NT2/D1 (cell line): Measurements from ENCODE around the gene BRINP2.
"Not testable (repeated sequence)": the region's sequence is repeated elsewhere in the genome, so short reads cannot be mapped to it uniquely, and the experiment has no call there.

Source experiments
- DNase-seq: peaks from one replicate; pipeline ENCODE4 v3.0.0-alpha.2; 2011; ENCODE audit warnings: low read depth, low spot score
- H3K27me3 ChIP-seq: 2 replicates; pipeline ENCODE4 v1.6.0; 2011; ENCODE audit warnings: mild to moderate bottlenecking; ENCODE audit not compliant: insufficient read length, insufficient read depth
- H3K36me3 ChIP-seq: 2 replicates; pipeline ENCODE4 v1.6.1; 2011; ENCODE audit warnings: mild to moderate bottlenecking, low read length, mixed read lengths; ENCODE audit not compliant: insufficient read depth, insufficient read length
- H3K4me1 ChIP-seq: 2 replicates; pipeline ENCODE4 v1.5.1; 2011; ENCODE audit not compliant: insufficient read depth, insufficient read length
- H3K4me3 ChIP-seq: 2 replicates; pipeline ENCODE4 v1.5.1; 2011; ENCODE audit warnings: low read depth; ENCODE audit not compliant: insufficient read length
- H3K9ac ChIP-seq: 2 replicates; pipeline ENCODE4 v1.6.0; 2011; ENCODE audit warnings: low read depth; ENCODE audit not compliant: insufficient read length
- H3K9me3 ChIP-seq: 2 replicates; pipeline ENCODE4 v1.5.1; 2011; ENCODE audit warnings: mild to moderate bottlenecking, low read length; ENCODE audit not compliant: insufficient read depth
- SUZ12 ChIP-seq: IDR thresholded peaks from 2 replicates; pipeline ENCODE4 v1.6.1; 2011; ENCODE audit not compliant: insufficient read length, insufficient read depth; ENCODE audit errors: extremely low read depth
- YY1 ChIP-seq: IDR thresholded peaks from 2 replicates; pipeline ENCODE4 v1.6.1; 2011; ENCODE audit not compliant: insufficient read length, insufficient read depth
- ZNF274 ChIP-seq: IDR thresholded peaks from 2 replicates; pipeline ENCODE4 v1.6.1; 2011; ENCODE audit warnings: mild to moderate bottlenecking, low read depth, low read length

Gene BRINP2

GRCh38 chr1:177315761-177316160 lies 145.0 kb downstream of the BRINP2 start:
- Histone ChIP-seq H3K9ac (no peak overlapping the region), H3K27me3 (no peaks in the 10 kb centered on the region), H3K9me3 (peaks cover 11% of the 10 kb centered on the region), H3K36me3 (no peaks in the 10 kb centered on the region), H3K4me3 (no peak overlapping the region), H3K4me1 (no peaks in the 10 kb centered on the region)
- TF ChIP-seq YY1 (no peak), SUZ12 (no peak), ZNF274 (no peak)
- no peak for DNase-seq

- H3K27me3 ChIP-seq, H3K4me3 ChIP-seq, H3K4me1 ChIP-seq, H3K9ac ChIP-seq, DNase-seq, H3K36me3 ChIP-seq: not testable (repeated sequence)
- H3K9me3 ChIP-seq = peaks cover 21% of the 10 kb centered on the region
Measured at GRCh38 chr1:177321434-177321833, 150.7 kb downstream of the BRINP2 start.

GRCh38 chr1:177328251-177328650 lies 157.5 kb downstream of the BRINP2 start:
- Histone ChIP-seq H3K4me3 (no peak overlapping the region), H3K27me3 (no peaks in the 10 kb centered on the region), H3K9ac (no peak overlapping the region), H3K9me3 (peaks cover 10% of the 10 kb centered on the region; the same call in 1 of the 2 replicates), H3K4me1 (no peaks in the 10 kb centered on the region), H3K36me3 (no peaks in the 10 kb centered on the region)
- DNase-seq = no peak
- TF ChIP-seq SUZ12 (no peak), ZNF274 (no peak), YY1 (no peak)

GRCh38 chr1:177329871-177330270 lies 159.1 kb downstream of the BRINP2 start:
- Histone ChIP-seq H3K27me3 (no peaks in the 10 kb centered on the region), H3K9me3 (peaks cover 10% of the 10 kb centered on the region; the same call in 1 of the 2 replicates), H3K36me3 (no peaks in the 10 kb centered on the region), H3K4me3 (no peak overlapping the region), H3K4me1 (no peaks in the 10 kb centered on the region), H3K9ac (no peak overlapping the region)
- TF ChIP-seq SUZ12 (no peak), YY1 (no peak), ZNF274 (no peak)
- DNase-seq = no peak
